NCI-H128 (cell line): Measurements from ENCODE around the gene PPP5C.
A peak's percentile ranks its signal among the peaks of the same experiment; 100 is the strongest.
"Not testable (repeated sequence)": the region's sequence is repeated elsewhere in the genome, so short reads cannot be mapped to it uniquely, and the experiment has no call there.

Source experiments
- DNase-seq: peaks from one replicate; lab custom pipeline; 2025; ENCODE audit not compliant: unreplicated experiment; lab: John Stamatoyannopoulos, UW

Gene PPP5C

GRCh38 chr19:46407856-46408663 lies 61.2 kb downstream of the PPP5C start:
- no peak for DNase-seq

GRCh38 chr19:46408664-46409039 lies 61.8 kb downstream of the PPP5C start:
- no peak for DNase-seq

GRCh38 chr19:46409191-46409590 lies 62.3 kb downstream of the PPP5C start:
- no peak for DNase-seq

GRCh38 chr19:46410205-46411087 lies 63.6 kb downstream of the PPP5C start:
- no peak for DNase-seq

- no peak for DNase-seq
These were observed 64.4 kb downstream of the PPP5C start for GRCh38 chr19:46411088-46411924.

GRCh38 chr19:46411925-46412649 lies 65.2 kb downstream of the PPP5C start:
- no peak for DNase-seq

- DNase-seq: no peak
These were observed 65.9 kb downstream of the PPP5C start for GRCh38 chr19:46412650-46413261.

GRCh38 chr19:46413262-46414031 lies 66.6 kb downstream of the PPP5C start, which contains the start of gene CCDC8:
CCDC8 (minus strand) TSS chr19:46413564; CDS start chr19:46412810, 754 bp downstream.
- no peak for DNase-seq

GRCh38 chr19:46414899-46415298 lies 68.0 kb downstream of the PPP5C start:
- not testable (repeated sequence) for DNase-seq

- peak; percentile 78 for DNase-seq
These were observed 69.2 kb downstream of the PPP5C start for GRCh38 chr19:46415804-46416709.

- no peak for DNase-seq
These were observed 73.2 kb downstream of the PPP5C start for GRCh38 chr19:46420056-46420455.

GRCh38 chr19:46422344-46422743 lies 75.5 kb downstream of the PPP5C start:
- DNase-seq: no peak

GRCh38 chr19:46423188-46423587 lies 76.3 kb downstream of the PPP5C start:
- DNase-seq: no peak

- no peak for DNase-seq
These were observed 79.2 kb downstream of the PPP5C start for GRCh38 chr19:46426035-46426505.

- DNase-seq: peak; percentile 56
These were observed 79.7 kb downstream of the PPP5C start for GRCh38 chr19:46426506-46427162.

- no peak for DNase-seq
These were observed 80.7 kb downstream of the PPP5C start for GRCh38 chr19:46427518-46428045.
